ENCODE measurements around the gene ZFP14. TPM values are rescaled to one million over a fixed set of nuclear protein-coding genes. Genes with fewer than 3 reads are reported as not detected.
"Not testable (repeated sequence)": the region's sequence is repeated elsewhere in the genome, so short reads cannot be mapped to it uniquely, and the experiment has no call there.

Gene ZFP14
- total RNA-seq, 1 donor from 2014 or later = 6.6 TPM

DNA sequence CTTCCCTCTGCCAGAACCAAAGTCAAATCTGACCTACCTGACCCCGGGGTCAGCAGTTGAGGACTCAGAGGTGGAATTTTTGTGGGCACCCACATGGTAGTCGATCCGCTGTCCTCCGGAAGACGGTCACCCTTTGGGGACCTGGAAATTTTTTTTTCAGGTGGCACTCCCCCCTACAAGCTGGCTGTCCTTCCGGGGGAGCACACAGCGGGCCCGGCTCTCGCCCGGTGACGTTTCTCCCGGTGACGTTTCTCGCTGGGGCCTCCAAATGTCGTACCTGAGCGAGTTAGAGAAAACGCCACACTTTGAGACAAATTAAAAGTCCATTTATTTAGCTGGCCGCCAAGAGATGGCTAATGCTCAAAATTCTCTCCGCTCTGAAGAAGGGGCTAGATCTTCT, 48.8 kb downstream of the ZFP14 start:
- H3K4me1 Mint-ChIP-seq (ENCODE audit: unreplicated experiment) = peaks cover 19% of the 10 kb centered on the region

DNA sequence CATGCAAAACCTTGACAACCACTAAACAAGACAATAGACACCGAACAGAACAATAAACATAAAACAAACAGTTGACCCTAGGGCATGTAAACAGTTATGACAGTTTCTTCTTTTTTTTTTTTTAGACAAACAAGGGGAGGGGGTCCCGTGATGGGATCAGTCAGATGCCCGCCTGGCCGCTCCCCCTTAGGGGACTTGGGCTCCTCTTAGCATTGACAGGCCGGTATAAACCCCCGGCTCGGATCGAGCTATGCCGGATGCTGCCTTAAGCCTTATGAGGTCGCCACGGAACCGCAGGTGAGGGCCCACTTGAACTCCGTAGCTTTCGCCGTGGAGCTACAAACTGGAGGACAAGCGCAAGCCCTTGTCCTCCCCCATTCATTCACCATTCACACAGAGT, 49.5 kb downstream of the ZFP14 start:
- H3K27ac Mint-ChIP-seq (ENCODE audit: unreplicated experiment); H3K4me3 Mint-ChIP-seq (ENCODE audit: unreplicated experiment); H3K27me3 Mint-ChIP-seq (ENCODE audit: unreplicated experiment); DNase-seq (ENCODE audit: extremely low spot score, unreplicated experiment): not testable (repeated sequence)
- Mint-ChIP-seq H3K9me3 (ENCODE audit: unreplicated experiment) (peaks cover 22% of the 10 kb centered on the region), H3K4me1 (ENCODE audit: unreplicated experiment) (peaks cover 19% of the 10 kb centered on the region), H3K36me3 (ENCODE audit: unreplicated experiment) (peaks cover 54% of the 10 kb centered on the region)

More for the DNA sequence above, 48.8 kb downstream of the ZFP14 start:
- Mint-ChIP-seq H3K4me3 (ENCODE audit: unreplicated experiment) (peak overlapping the region; percentile 81), H3K9me3 (ENCODE audit: unreplicated experiment) (peaks cover 16% of the 10 kb centered on the region), H3K27ac (ENCODE audit: unreplicated experiment) (no peak overlapping the region), H3K27me3 (ENCODE audit: unreplicated experiment) (no peaks in the 10 kb centered on the region), H3K36me3 (ENCODE audit: unreplicated experiment) (peaks cover 48% of the 10 kb centered on the region)
- DNase-seq (ENCODE audit: extremely low spot score, unreplicated experiment) = no peak
- no peak for TF ChIP-seq CTCF (IDR thresholded peaks at IDR 0.05)

DNA sequence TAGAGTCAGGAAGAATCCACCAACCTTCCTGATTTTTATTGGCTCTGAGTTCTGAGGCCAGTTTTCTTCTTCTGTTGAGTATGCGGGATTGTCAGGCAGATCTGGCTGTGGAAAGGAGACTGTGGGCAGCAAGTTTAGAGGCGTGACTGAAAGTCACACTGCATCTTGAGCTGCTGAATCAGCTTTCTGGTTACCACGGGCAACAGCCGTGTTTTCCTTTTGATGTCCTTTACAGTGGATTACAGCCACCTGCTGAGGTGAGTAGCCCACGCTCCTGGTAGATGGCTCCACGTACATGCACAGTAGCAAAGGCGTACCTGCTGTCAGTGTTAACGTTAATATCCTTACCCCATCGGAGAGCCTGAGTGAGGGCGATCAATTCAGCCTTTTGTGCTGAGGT, 52.4 kb downstream of the ZFP14 start:
- not testable (repeated sequence) for H3K27me3 Mint-ChIP-seq (ENCODE audit: unreplicated experiment); H3K4me3 Mint-ChIP-seq (ENCODE audit: unreplicated experiment); H3K27ac Mint-ChIP-seq (ENCODE audit: unreplicated experiment); DNase-seq (ENCODE audit: extremely low spot score, unreplicated experiment)
- peaks cover 67% of the 10 kb centered on the region for H3K36me3 Mint-ChIP-seq (ENCODE audit: unreplicated experiment)
- H3K4me1 Mint-ChIP-seq (ENCODE audit: unreplicated experiment) = peaks cover 11% of the 10 kb centered on the region
- peaks cover 22% of the 10 kb centered on the region for H3K9me3 Mint-ChIP-seq (ENCODE audit: unreplicated experiment)

- not testable (repeated sequence) for H3K4me1 Mint-ChIP-seq (ENCODE audit: unreplicated experiment); H3K27me3 Mint-ChIP-seq (ENCODE audit: unreplicated experiment); DNase-seq (ENCODE audit: extremely low spot score, unreplicated experiment); H3K4me3 Mint-ChIP-seq (ENCODE audit: unreplicated experiment); H3K9me3 Mint-ChIP-seq (ENCODE audit: unreplicated experiment); H3K27ac Mint-ChIP-seq (ENCODE audit: unreplicated experiment)
- peaks cover 17% of the 10 kb centered on the region for H3K36me3 Mint-ChIP-seq (ENCODE audit: unreplicated experiment)
Measured at GRCh38 chr19:36315164-36315563, 63.8 kb downstream of the ZFP14 start.

GRCh38 chr19:36314053-36314452, 64.9 kb downstream of the ZFP14 start:
- not testable (repeated sequence) for DNase-seq (ENCODE audit: extremely low spot score, unreplicated experiment); H3K4me1 Mint-ChIP-seq (ENCODE audit: unreplicated experiment); H3K27me3 Mint-ChIP-seq (ENCODE audit: unreplicated experiment); H3K9me3 Mint-ChIP-seq (ENCODE audit: unreplicated experiment); H3K4me3 Mint-ChIP-seq (ENCODE audit: unreplicated experiment); H3K27ac Mint-ChIP-seq (ENCODE audit: unreplicated experiment)
- peaks cover 15% of the 10 kb centered on the region for H3K36me3 Mint-ChIP-seq (ENCODE audit: unreplicated experiment)

- not testable (repeated sequence) for H3K4me1 Mint-ChIP-seq (ENCODE audit: unreplicated experiment); H3K36me3 Mint-ChIP-seq (ENCODE audit: unreplicated experiment); H3K4me3 Mint-ChIP-seq (ENCODE audit: unreplicated experiment); H3K9me3 Mint-ChIP-seq (ENCODE audit: unreplicated experiment); H3K27ac Mint-ChIP-seq (ENCODE audit: unreplicated experiment); H3K27me3 Mint-ChIP-seq (ENCODE audit: unreplicated experiment); DNase-seq (ENCODE audit: extremely low spot score, unreplicated experiment)
Measured at GRCh38 chr19:36311098-36311760, 67.8 kb downstream of the ZFP14 start.

- DNase-seq (ENCODE audit: extremely low spot score, unreplicated experiment); H3K9me3 Mint-ChIP-seq (ENCODE audit: unreplicated experiment); H3K27me3 Mint-ChIP-seq (ENCODE audit: unreplicated experiment); H3K36me3 Mint-ChIP-seq (ENCODE audit: unreplicated experiment); H3K4me1 Mint-ChIP-seq (ENCODE audit: unreplicated experiment); H3K4me3 Mint-ChIP-seq (ENCODE audit: unreplicated experiment); H3K27ac Mint-ChIP-seq (ENCODE audit: unreplicated experiment): not testable (repeated sequence)
Measured at GRCh38 chr19:36310416-36310990, 68.5 kb downstream of the ZFP14 start.

- DNase-seq (ENCODE audit: extremely low spot score, unreplicated experiment); H3K4me1 Mint-ChIP-seq (ENCODE audit: unreplicated experiment); H3K9me3 Mint-ChIP-seq (ENCODE audit: unreplicated experiment); H3K27me3 Mint-ChIP-seq (ENCODE audit: unreplicated experiment); H3K36me3 Mint-ChIP-seq (ENCODE audit: unreplicated experiment); H3K4me3 Mint-ChIP-seq (ENCODE audit: unreplicated experiment); H3K27ac Mint-ChIP-seq (ENCODE audit: unreplicated experiment): not testable (repeated sequence)
Measured at GRCh38 chr19:36309759-36310158, 69.2 kb downstream of the ZFP14 start.

GRCh38 chr19:36309309-36309708, 69.7 kb downstream of the ZFP14 start:
- H3K27me3 Mint-ChIP-seq (ENCODE audit: unreplicated experiment) = not testable (repeated sequence)
- DNase-seq (ENCODE audit: extremely low spot score, unreplicated experiment) = peak; percentile 87

DNA sequence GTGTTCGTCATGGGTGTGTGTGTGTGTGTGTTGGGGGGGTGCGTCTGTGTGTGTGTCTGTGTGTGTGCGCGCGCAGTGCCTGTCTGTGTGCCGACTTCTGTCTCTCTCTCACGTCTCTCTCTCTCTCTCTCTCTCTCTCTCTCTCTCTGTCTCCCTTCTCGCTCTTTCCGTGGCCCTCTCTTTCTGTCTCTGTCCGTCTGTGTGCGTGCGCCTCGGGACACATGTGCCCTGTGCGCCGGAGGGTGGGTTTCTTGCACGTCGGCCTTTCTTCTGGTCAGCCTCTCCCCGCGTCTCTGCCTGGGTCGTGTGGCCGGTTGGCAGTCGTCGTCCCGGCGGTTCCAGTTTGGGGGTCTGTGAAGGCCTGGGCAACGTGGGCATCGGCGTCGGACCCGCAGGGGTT, 86.7 kb downstream of the ZFP14 start:
- not testable (repeated sequence) for H3K27me3 Mint-ChIP-seq (ENCODE audit: unreplicated experiment); H3K9me3 Mint-ChIP-seq (ENCODE audit: unreplicated experiment); H3K36me3 Mint-ChIP-seq (ENCODE audit: unreplicated experiment); H3K4me1 Mint-ChIP-seq (ENCODE audit: unreplicated experiment); H3K4me3 Mint-ChIP-seq (ENCODE audit: unreplicated experiment); H3K27ac Mint-ChIP-seq (ENCODE audit: unreplicated experiment)
- DNase-seq (ENCODE audit: extremely low spot score, unreplicated experiment) = peak; percentile 71

More at GRCh38 chr19:36309309-36309708, 69.7 kb downstream of the ZFP14 start:
- not testable (repeated sequence) for H3K4me1 Mint-ChIP-seq (ENCODE audit: unreplicated experiment); H3K36me3 Mint-ChIP-seq (ENCODE audit: unreplicated experiment); H3K4me3 Mint-ChIP-seq (ENCODE audit: unreplicated experiment); H3K27ac Mint-ChIP-seq (ENCODE audit: unreplicated experiment); H3K9me3 Mint-ChIP-seq (ENCODE audit: unreplicated experiment)

Measured in osteocyte (in vitro differentiated cells).